ENCODE data around the gene COLGALT1.
A peak's percentile ranks its signal among the peaks of the same experiment; 100 is the strongest.
"Not testable (repeated sequence)": the region's sequence is repeated elsewhere in the genome, so short reads cannot be mapped to it uniquely, and the experiment has no call there.

Gene COLGALT1

GRCh38 chr19:17532557-17532956, 22.9 kb upstream of the COLGALT1 start:
- no peak for DNase-seq (ENCODE audit: low read depth)

DNA sequence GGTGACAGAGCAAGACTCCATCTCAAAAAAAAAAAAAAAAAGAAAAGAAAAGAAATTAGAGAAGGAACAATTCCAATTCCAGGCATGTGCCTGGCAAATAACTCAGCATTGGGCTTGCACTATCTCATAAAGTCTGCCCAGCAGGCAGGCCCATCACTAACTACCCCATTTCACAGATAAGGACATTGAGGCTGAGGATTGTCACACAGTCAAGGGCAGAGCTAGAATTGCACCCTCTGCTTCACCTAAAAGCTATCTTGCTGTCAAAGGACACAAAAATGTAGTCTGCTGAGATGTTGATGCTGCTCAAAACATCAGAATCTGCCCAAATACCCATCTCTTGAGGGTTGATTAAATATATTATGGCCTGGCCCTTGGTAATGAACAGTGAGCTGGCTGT, 20.7 kb upstream of the COLGALT1 start:
- DNase-seq (ENCODE audit: low read depth), result no peak

DNA sequence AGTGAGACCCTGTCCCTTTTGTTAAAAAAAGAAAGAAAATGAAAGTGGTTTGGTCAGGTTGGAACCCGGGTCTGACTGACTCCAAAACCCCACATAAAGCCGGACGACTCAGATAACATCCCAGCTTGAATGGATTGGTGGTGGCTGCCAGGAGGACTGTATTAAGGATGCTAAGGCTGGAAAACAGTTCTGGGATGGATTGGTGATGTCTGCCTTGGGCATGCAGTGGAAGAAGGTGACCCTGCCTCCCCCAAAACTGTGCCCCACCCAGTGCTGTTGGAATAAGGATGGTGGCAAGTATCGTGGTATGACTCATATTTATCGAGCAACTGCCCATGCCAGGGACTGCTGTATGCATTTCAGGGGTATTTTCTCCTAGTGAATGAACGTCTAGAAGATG, 18.5 kb upstream of the COLGALT1 start:
- no peak for DNase-seq (ENCODE audit: low read depth)

GRCh38 chr19:17538684-17539237, 16.7 kb upstream of the COLGALT1 start:
- no peak for DNase-seq (ENCODE audit: low read depth)

- peak; percentile 95 for DNase-seq (ENCODE audit: low read depth)
Observed at GRCh38 chr19:17539238-17540117, 16.0 kb upstream of the COLGALT1 start.

GRCh38 chr19:17540174-17540573, 15.3 kb upstream of the COLGALT1 start:
- no peak for DNase-seq (ENCODE audit: low read depth)

DNA sequence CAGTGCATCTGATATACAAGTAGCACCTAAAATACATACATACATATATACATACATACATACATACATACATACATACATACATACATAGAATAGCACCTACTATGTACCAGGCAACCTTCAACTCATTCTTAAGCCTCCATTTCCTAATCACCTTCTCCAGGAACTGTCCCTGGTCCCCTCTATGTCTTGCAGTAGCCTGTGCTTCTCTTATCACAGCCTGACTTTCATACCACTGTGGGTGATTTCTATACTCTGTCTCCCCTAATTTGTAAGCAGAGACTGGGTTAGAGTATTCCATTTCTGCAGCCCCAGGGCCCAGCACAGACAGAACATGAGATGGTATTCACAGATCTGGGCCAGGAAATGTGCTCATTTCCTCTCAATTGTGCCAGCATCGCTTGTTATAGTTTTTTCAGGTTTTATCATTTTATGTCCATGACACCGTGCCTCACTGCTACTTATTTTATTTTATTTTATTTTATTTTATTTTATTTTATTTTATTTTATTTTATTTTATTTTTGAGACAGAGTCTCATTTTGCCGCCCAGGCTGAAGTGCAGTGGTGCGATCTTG, 14.2 kb upstream of the COLGALT1 start:
- DNase-seq (ENCODE audit: low read depth), result no peak

DNA sequence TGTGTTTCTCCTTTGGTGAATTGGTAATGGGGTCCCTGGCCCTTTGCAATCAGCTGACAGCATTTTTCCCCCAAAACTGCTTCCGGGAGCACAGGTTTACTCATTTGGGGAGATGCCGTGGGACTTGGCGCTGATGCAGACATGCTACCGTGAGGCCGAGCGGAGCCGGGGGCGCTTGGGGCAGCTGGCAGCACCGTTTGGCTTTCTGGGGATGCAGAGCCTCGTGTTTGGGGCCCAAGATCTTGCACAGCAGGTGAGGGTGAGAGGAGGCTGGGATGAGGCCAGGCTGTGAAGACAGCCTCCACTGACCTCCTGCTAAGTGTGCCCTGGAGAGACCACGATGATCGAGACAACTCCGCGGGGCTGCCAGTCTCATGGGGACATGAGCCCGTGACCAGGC, 13.4 kb upstream of the COLGALT1 start:
- no peak for DNase-seq (ENCODE audit: low read depth)

DNA sequence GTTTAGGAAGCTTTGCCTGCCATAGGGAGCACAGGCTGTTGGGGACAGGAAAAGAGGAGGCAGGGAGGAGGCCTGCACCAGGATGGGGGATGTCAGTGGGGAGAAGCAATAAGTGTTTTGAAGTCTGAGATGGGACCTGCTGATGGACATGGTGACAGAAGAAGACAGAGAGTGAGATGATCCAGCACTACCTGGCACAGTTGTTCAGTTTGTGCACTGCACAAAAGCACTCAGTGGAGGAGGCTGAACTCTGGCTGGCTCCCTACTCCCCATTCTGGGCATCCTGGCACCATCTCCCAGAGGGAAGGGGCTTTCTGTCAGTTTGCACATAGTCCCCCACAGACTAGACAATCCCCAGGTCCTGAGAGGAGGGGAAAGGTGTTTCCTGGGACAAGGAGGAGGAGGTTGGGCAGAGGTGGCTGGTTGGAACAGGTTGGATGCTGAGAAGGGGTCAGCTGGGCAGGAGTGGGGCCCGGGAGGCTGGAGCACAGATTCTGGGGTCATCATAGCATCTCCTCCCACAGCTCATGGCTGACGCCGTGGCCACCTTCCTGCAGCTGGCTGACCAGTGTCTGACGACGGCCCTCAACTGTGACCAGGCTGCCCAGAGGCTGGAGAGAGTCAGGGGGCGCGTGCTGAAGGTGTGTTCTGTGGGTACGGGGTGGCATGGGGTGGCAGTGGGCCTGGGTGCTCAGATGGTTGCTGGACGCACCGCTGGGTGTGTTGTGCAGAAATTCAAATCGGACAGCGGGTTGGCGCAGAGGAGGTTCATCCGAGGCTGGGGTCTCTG, 12.5 kb upstream of the COLGALT1 start:
- no peak for DNase-seq (ENCODE audit: low read depth)

DNA sequence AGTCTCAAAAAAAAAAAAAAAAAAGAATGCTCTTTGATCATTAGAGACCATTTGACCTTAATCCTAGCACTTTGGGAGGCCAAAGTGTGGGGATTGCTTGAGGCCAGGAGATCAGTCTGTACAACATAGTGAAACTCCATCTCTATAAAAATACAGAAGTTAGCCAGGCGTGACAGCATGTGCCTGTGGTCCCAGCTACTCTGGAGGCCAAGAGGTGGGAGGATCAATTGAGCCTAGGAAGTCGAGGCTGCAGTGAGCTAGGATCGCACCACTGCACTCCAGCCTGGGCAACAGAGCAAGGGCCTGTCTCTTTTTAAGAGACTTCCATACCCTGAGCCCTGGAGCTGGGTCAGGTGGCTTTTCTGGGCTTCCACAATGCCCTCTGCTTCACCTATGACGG, 11.5 kb upstream of the COLGALT1 start:
- DNase-seq (ENCODE audit: low read depth), result no peak

DNA sequence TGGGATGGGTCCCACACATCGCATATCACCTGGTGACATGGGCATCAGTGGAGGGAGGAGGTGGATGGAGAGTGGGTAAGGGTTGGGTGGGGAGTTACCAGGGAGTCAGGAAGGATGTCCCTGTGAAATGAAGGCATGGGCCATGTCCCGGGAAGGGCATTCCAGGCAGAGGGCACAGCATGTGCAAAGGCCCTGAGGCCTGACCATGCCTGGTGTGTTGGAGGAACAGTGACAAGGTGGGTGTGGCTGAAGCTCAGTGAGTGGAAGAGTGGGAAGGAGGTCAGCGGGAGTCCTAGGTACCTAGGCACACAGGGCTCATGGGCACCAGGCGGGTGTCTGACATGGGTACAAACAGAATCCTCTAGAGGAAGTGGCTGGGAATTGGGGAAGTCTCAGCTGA, 11.0 kb upstream of the COLGALT1 start:
- no peak for DNase-seq (ENCODE audit: low read depth)

GRCh38 chr19:17548145-17548544, 7.3 kb upstream of the COLGALT1 start:
- DNase-seq (ENCODE audit: low read depth), result no peak

GRCh38 chr19:17549085-17549740, 6.2 kb upstream of the COLGALT1 start:
- DNase-seq (ENCODE audit: low read depth), result no peak

GRCh38 chr19:17550076-17550667, 5.3 kb upstream of the COLGALT1 start:
- no peak for DNase-seq (ENCODE audit: low read depth)

DNA sequence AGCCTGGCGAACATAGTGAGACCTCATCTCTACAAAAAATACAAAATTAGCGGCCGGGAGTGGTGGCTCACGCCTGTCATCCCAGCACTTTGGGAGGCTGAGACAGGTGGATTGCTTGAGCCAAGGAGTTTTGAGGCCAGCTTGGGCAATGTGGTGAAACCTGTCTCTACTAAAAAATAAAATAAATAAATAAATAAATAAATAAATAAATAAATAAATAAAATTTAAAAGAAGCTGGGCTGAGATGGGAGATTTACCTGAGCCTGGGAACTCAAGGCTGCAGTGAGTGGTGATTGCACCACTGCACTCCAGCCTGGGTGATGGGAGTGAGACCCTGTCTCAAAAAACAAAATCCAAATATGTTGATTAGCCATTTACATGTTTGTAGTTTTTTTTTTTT, 2.7 kb upstream of the COLGALT1 start:
- DNase-seq (ENCODE audit: low read depth), result not testable (repeated sequence)

DNA sequence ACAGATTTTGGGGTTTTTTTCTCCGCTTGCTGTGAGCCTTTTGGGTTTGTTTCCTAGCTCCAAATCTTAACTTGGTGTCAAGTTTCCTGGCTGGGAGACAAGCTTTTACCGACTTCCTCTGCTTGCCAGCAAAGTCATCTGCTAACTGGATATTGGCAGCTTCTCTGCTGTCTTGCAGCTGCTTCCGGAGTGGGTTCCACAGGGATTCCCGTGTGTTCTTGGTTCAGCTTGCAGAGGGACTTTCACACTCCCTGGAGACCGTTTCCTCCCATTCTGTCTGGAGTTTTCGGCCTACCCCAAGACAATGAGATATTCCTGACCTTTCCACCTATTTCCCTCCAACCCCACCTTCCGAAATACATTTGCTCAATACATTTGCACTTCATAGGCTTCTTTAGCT, 2.2 kb upstream of the COLGALT1 start:
- DNase-seq (ENCODE audit: low read depth), result peak; percentile 96

- DNase-seq (ENCODE audit: low read depth), result no peak
Observed at GRCh38 chr19:17554968-17555479, 425 bp upstream of the COLGALT1 start.

- DNase-seq (ENCODE audit: low read depth), result peak; percentile 57
Observed at GRCh38 chr19:17555929-17556813, 722 bp downstream of the COLGALT1 start.

- DNase-seq (ENCODE audit: low read depth), result no peak
Observed at GRCh38 chr19:17556995-17557394, 1.5 kb downstream of the COLGALT1 start.

GRCh38 chr19:17557466-17557865, 2.0 kb downstream of the COLGALT1 start:
- peak; percentile 31 for DNase-seq (ENCODE audit: low read depth)
